ENCODE measurements around the gene DTX3. TPM values are rescaled to one million over a fixed set of nuclear protein-coding genes. Genes with fewer than 3 reads are reported as not detected.

Gene DTX3
- total RNA-seq, 1 experiment from 2014 or later, result 11.9 TPM

GRCh38 chr12:57579677-57580465 is 24.8 kb upstream of the DTX3 start:
- DNase-seq (peak; percentile 42), ATAC-seq (peak; percentile 74)
- Histone ChIP-seq H3F3A (ENCODE audit: low read length, unreplicated experiment) (no peaks in the 10 kb centered on the region), H3K9me2 (replicated peaks; ENCODE audit: low read length) (no peaks in the 10 kb centered on the region), H3K9me3 (ENCODE audit: low read length) (no peaks in the 10 kb centered on the region), H4K20me1 (ENCODE audit: low read length) (no peaks in the 10 kb centered on the region), H2AFZ (ENCODE audit: low read length) (no peak overlapping the region), H3K27ac (ENCODE audit: low read length) (no peak overlapping the region), H3K4me1 (ENCODE audit: insufficient read depth, low read length) (peaks cover 9% of the 10 kb centered on the region), H3K9ac (ENCODE audit: low read length) (no peak overlapping the region), H3K27me3 (ENCODE audit: low read length) (no peaks in the 10 kb centered on the region), H3K4me3 (ENCODE audit: low read length) (no peak overlapping the region), H3K4me2 (ENCODE audit: low read length) (peak overlapping the region; percentile 7; the same call in 1 of the 2 replicates), H3K36me3 (ENCODE audit: low read depth, low read length) (no peaks in the 10 kb centered on the region), H3K79me2 (ENCODE audit: low read length) (no peaks in the 10 kb centered on the region)
- intact Hi-C loops (cut with micrococcal nuclease), result loop anchor here (5.0 kb wide), 1 partner anchor 112 kb away; the partner anchor contains the start of gene OS9
- CTCF ChIA-PET, result no interaction called here
- no peak for TF ChIP-seq CTCF (conservative IDR thresholded peaks at IDR 0.05; ENCODE audit: low read depth, low read length)
- no peak for TF ChIP-seq EZH2 (IDR thresholded peaks at IDR 0.05; ENCODE audit: low read length, unreplicated experiment)
- TF ChIP-seq EZH2phosphoT487 (IDR thresholded peaks at IDR 0.05; ENCODE audit: borderline replicate concordance, low read length), result no peak
- BruUV-seq (replicated peaks), result no TSS peak
- POLR2A ChIA-PET (ENCODE audit: unreplicated experiment), result no interaction called here

- DNase-seq (no peak), ATAC-seq (no peak)
- H3K4me3 ChIP-seq (ENCODE audit: low read length), result no peak overlapping the region
- H3K9ac ChIP-seq (ENCODE audit: low read length), result no peak overlapping the region
- H2AFZ ChIP-seq (ENCODE audit: low read length), result no peak overlapping the region
- CTCF ChIA-PET, result no interaction called here
- TF ChIP-seq CTCF (conservative IDR thresholded peaks at IDR 0.05; ENCODE audit: low read depth, low read length) (no peak), EZH2 (IDR thresholded peaks at IDR 0.05; ENCODE audit: low read length, unreplicated experiment) (no peak), EZH2phosphoT487 (IDR thresholded peaks at IDR 0.05; ENCODE audit: borderline replicate concordance, low read length) (no peak)
- H3K4me1 ChIP-seq (ENCODE audit: insufficient read depth, low read length), result peaks cover 9% of the 10 kb centered on the region
- no peaks in the 10 kb centered on the region for H3K27me3 ChIP-seq (ENCODE audit: low read length)
- BruUV-seq (replicated peaks), result no TSS peak
- intact Hi-C loops (cut with micrococcal nuclease), result loop anchor here (5.0 kb wide), 1 partner anchor 112 kb away; the partner anchor contains the start of gene OS9
- no peaks in the 10 kb centered on the region for H3F3A ChIP-seq (ENCODE audit: low read length, unreplicated experiment)
- H3K9me3 ChIP-seq (ENCODE audit: low read length), result no peaks in the 10 kb centered on the region
- no peaks in the 10 kb centered on the region for H4K20me1 ChIP-seq (ENCODE audit: low read length)
- no peak overlapping the region for H3K27ac ChIP-seq (ENCODE audit: low read length)
- H3K9me2 ChIP-seq (replicated peaks; ENCODE audit: low read length), result no peaks in the 10 kb centered on the region
- H3K79me2 ChIP-seq (ENCODE audit: low read length), result no peaks in the 10 kb centered on the region
- H3K36me3 ChIP-seq (ENCODE audit: low read depth, low read length), result no peaks in the 10 kb centered on the region
- no peak overlapping the region for H3K4me2 ChIP-seq (ENCODE audit: low read length)
- POLR2A ChIA-PET (ENCODE audit: unreplicated experiment), result no interaction called here
Measured at GRCh38 chr12:57580466-57580795, 24.2 kb upstream of the DTX3 start.

GRCh38 chr12:57581802-57582201 is 22.8 kb upstream of the DTX3 start:
- Histone ChIP-seq H3F3A (ENCODE audit: low read length, unreplicated experiment) (no peaks in the 10 kb centered on the region), H3K27ac (ENCODE audit: low read length) (no peak overlapping the region), H3K4me3 (ENCODE audit: low read length) (no peak overlapping the region), H3K9me2 (replicated peaks; ENCODE audit: low read length) (no peaks in the 10 kb centered on the region), H4K20me1 (ENCODE audit: low read length) (no peaks in the 10 kb centered on the region), H3K9me3 (ENCODE audit: low read length) (no peaks in the 10 kb centered on the region), H3K79me2 (ENCODE audit: low read length) (no peaks in the 10 kb centered on the region), H3K36me3 (ENCODE audit: low read depth, low read length) (no peaks in the 10 kb centered on the region), H3K27me3 (ENCODE audit: low read length) (no peaks in the 10 kb centered on the region), H3K9ac (ENCODE audit: low read length) (no peak overlapping the region), H2AFZ (ENCODE audit: low read length) (no peak overlapping the region), H3K4me1 (ENCODE audit: insufficient read depth, low read length) (peaks cover 9% of the 10 kb centered on the region), H3K4me2 (ENCODE audit: low read length) (no peak overlapping the region)
- BruUV-seq (replicated peaks), result no TSS peak
- DNase-seq (no peak), ATAC-seq (no peak)
- CTCF ChIA-PET, result interaction anchor here (0.6 kb wide), 2 partner anchors 41 to 92 kb away, joined by 3 to 4 read pairs; no protein-coding TSS in a partner anchor
- POLR2A ChIA-PET (ENCODE audit: unreplicated experiment), result interaction anchor here (0.5 kb wide), 1 partner anchor 22 kb away, joined by 3 read pairs; no protein-coding TSS in a partner anchor
- intact Hi-C loops (cut with micrococcal nuclease), result loop anchor here (2.0 to 5.0 kb wide), 2 partner anchors 35 to 110 kb away; partner anchors contain the start of genes DCTN2 and OS9
- TF ChIP-seq EZH2phosphoT487 (IDR thresholded peaks at IDR 0.05; ENCODE audit: borderline replicate concordance, low read length), result no peak
- no peak for TF ChIP-seq EZH2 (IDR thresholded peaks at IDR 0.05; ENCODE audit: low read length, unreplicated experiment)
- no peak for TF ChIP-seq CTCF (conservative IDR thresholded peaks at IDR 0.05; ENCODE audit: low read depth, low read length)
